ENCODE results near the gene RPTOR. TPM values are rescaled to one million over a fixed set of nuclear protein-coding genes. Genes with fewer than 3 reads are reported as not detected.
"Not testable (repeated sequence)": the region's sequence is repeated elsewhere in the genome, so short reads cannot be mapped to it uniquely, and the experiment has no call there.

Gene RPTOR
- total RNA-seq, 1 experiment from 2014 or later = 27.0 TPM

DNA sequence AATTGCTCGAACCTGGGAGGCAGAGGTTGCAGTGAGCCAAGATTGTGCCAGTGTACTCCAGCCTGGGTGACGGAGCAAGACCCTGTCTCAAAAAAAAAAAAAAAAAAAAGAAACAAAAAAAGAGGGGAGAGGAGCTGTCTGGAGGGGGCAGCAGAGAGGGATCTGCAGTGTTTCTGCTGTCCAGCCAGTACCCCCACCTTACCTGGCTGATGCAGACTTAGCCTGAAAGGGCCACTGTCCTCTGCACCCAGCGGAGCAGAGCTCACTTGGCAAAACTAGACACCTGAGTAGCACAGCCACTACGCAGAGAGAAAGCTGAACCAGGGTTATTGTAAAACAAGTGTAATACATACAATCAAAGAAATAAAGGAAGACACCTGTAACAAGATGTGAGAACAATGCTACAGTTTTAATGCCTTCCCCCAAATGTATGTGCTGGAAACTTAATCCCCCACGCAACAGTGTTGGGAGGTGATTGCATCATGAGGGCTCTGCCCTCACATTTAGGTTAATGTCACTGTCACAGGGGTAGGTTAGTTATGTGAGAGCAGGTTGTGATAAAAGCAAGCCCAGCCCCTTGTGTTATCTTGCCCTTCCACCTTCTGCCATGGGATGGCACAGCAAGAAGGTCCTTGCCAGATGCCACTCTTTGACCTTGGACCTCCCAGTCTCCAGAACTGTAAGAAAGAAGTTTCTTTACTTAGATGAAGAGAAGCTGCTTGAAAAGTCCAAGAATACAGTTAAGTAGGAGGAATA is 211.2 kb downstream of the RPTOR start:
- Histone ChIP-seq H3K9me3 (replicated peaks) (no peaks in the 10 kb centered on the region), H3K4me3 (no peak overlapping the region), H3K36me3 (peaks cover 23% of the 10 kb centered on the region), H3K27me3 (replicated peaks) (no peaks in the 10 kb centered on the region), H3K4me1 (replicated peaks) (peaks cover 45% of the 10 kb centered on the region), H3K27ac (no peak overlapping the region)
- DNase-seq (ENCODE audit: low read depth in 1 of 2, low spot score in 2 of 2) = no peak

DNA sequence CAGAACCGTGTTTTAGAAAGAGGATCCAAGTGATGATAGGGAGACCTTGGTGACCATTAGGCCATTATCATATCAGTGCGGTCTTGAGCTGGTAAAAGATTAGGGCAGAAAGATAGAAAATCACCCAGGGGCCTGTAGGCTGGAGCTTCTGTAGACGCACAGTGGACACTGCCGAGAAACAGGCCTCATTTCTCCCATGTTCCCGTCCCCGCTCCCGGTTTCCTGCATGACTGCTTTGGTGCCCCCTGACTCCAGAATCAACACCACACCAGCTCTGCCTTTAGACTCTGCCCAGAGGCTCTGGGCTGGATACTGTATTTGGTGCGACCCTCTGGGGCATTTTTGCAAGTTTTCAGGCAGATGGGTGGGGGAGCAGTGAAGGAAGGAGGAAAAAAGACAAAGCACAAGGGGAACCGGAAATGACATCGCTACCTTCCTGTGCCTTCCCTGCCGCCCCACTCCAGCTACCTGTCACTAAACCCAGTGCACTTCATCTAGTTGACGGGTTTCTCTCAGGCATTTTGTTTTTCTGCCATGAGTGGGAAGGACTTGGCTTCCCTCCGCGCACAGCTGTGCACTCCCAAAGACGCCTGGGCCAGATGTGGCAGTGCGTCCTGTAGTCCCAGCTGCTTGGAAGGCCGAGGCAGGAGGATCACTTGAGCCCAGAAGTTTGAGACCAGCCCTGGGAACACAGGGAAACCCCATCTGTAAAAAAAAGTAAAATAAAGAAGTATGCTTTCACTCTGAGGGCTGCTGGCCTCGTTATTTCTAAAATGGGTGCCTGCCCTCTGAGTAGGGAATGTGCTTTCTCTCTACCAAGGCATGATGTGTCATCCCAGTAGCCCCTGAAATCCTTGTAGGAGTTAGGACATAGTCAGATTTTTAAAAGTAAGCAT is 214.1 kb downstream of the RPTOR start:
- DNase-seq (ENCODE audit: low read depth in 1 of 2, low spot score in 2 of 2) = peak in 1 of 2 experiments; percentile 43
- Histone ChIP-seq H3K36me3 (peaks cover 23% of the 10 kb centered on the region), H3K4me3 (no peak overlapping the region), H3K9me3 (replicated peaks) (no peaks in the 10 kb centered on the region), H3K27me3 (replicated peaks) (no peaks in the 10 kb centered on the region), H3K27ac (no peak overlapping the region), H3K4me1 (replicated peaks) (peaks cover 43% of the 10 kb centered on the region)

DNA sequence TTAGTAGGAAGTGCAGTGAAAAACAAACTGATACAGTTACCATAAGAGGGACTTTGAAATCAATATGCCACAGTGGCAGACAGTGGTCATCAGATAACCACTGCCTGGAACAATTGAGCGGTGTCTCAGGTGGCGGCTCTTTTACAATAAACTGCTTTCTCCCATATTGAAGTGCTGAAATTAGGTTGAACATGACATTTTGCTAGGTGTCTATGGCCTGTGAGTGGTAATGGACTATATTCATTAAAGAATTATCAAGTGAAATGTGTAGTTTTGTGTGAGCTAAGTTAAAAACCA is 214.7 kb downstream of the RPTOR start:
- Histone ChIP-seq H3K27me3 (replicated peaks) (no peaks in the 10 kb centered on the region), H3K27ac (no peak overlapping the region), H3K4me3 (no peak overlapping the region), H3K4me1 (replicated peaks) (peaks cover 43% of the 10 kb centered on the region), H3K9me3 (replicated peaks) (no peaks in the 10 kb centered on the region), H3K36me3 (peaks cover 19% of the 10 kb centered on the region)
- no peak for DNase-seq (ENCODE audit: low read depth in 1 of 2, low spot score in 2 of 2)

DNA sequence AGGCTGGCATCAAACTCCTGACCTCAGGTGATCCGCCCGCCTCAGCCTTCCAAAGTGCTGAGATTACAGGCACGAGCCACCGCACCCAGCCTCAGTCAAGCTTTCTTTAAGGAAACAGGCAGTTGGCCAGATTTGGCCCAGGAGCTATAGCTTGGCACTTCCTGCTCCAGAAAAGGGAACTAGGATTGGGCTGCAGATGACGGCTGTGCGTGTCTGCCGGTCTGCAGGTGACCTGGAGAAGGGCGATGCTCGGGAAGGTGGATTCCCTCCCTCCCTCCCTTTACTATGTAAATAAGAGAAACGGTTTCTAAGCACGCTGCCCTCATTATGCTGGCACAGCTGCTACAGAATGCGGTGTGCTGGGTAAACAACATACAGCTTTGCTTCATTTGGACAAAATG is 215.9 kb downstream of the RPTOR start:
- H3K27ac ChIP-seq = peak overlapping the region; percentile 69; the same call in 1 of the 2 replicates
- H3K36me3 ChIP-seq = peaks cover 8% of the 10 kb centered on the region; the same call in 1 of the 2 replicates
- H3K27me3 ChIP-seq (replicated peaks) = no peaks in the 10 kb centered on the region
- peak; percentile 35 to 44 for DNase-seq (ENCODE audit: low read depth in 1 of 2, low spot score in 2 of 2)
- H3K4me1 ChIP-seq (replicated peaks) = peaks cover 43% of the 10 kb centered on the region
- H3K4me3 ChIP-seq = no peak overlapping the region
- H3K9me3 ChIP-seq (replicated peaks) = no peaks in the 10 kb centered on the region

DNA sequence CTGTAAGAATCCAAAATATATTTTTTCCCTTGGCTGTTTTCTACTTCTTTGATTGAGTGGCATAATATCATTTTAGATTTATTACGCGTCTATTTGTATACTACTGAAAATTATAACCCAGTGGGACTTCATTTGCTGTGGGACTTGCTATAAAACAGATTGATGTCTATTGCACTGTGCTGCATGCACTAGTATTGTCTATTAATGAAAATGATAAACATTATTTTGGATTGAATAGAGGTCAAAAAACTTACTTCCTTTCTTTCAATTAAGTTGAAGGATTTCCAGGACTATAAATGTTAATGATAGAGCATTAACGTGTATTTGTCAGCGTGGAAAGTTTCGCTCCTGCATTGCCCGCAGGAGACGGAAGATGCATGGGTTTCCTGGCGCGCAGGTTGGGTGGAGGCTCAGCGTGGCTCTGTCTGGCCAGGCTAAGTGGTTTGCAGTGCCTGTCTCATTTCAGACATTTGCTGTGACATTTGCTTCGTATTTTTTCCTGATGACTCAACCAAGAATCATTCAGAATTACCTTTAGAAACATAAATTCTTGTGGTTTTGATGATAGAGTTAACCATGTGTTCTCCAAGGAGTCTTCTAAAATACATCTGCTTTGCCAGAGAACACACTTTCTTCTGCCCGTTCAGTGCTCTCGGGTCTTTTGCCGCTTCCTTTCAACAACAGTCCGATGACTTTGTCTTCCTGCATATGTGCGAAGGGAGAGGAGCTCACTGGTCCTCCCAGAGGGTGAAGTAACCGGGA is 216.7 kb downstream of the RPTOR start:
- Histone ChIP-seq H3K36me3 (0 out of 2 replicates have a peak, but pooled peaks cover 2% of the 10 kb centered on the region), H3K4me3 (no peak overlapping the region), H3K9me3 (replicated peaks) (no peaks in the 10 kb centered on the region), H3K4me1 (replicated peaks) (peaks cover 43% of the 10 kb centered on the region), H3K27me3 (replicated peaks) (no peaks in the 10 kb centered on the region), H3K27ac (peak overlapping the region; percentile 69)
- peak; percentile 80 to 92 for DNase-seq (ENCODE audit: low read depth in 1 of 2, low spot score in 2 of 2)

DNA sequence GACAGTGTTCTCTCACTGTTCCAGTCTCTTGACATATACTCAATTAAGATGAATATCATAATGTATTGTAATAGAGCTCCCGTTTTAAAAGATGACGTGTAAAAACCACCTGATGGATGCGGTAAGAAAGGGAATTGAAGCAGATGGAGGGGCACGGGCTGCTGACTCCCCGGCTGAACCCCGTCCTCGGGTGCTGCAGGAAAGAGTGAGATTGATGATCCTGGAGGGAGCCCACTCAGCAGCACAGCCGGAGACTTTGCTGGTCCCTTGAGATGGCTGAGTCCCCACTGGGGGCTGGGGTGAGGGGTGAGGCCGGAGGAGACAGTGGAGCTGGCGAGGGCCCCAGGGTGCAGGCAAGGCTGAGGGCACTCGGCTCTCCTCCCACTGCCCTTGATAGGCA is 217.4 kb downstream of the RPTOR start:
- H3K36me3 ChIP-seq = no peaks in the 10 kb centered on the region
- H3K27ac ChIP-seq = peak overlapping the region; percentile 69
- DNase-seq (ENCODE audit: low read depth in 1 of 2, low spot score in 2 of 2) = peak in 1 of 2 experiments; percentile 44
- no peaks in the 10 kb centered on the region for H3K9me3 ChIP-seq (replicated peaks)
- H3K27me3 ChIP-seq (replicated peaks) = no peaks in the 10 kb centered on the region
- no peak overlapping the region for H3K4me3 ChIP-seq
- peaks cover 43% of the 10 kb centered on the region for H3K4me1 ChIP-seq (replicated peaks)

DNA sequence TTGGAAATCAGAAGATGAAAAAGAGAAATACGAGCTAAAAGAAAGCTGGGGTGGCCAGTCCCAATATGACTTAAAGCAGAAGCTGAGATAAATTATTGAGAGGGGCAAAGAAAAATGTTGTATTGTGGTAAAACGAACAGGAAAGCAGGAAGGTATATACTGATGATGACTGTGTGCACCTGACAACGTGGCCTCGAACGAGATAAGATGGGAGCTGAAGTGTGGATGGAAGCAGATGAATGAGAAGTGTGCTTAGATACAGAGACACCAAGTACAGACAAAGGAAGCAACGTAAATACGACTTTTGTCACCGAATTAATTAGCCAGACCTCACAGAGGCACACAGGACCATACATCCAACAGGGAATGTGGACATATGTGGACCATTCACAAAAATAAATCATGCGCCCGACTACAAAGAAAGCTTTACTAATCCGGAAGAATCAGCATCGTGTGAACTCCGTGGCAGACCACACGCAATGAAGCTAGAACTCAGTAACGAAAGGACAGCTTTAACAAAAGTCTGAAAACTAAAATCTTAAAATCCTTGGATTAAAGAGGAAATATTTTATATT is 218.7 kb downstream of the RPTOR start:
- Histone ChIP-seq H3K36me3 (0 out of 2 replicates have a peak, but pooled peaks cover 2% of the 10 kb centered on the region), H3K4me1 (replicated peaks) (peaks cover 43% of the 10 kb centered on the region), H3K9me3 (replicated peaks) (no peaks in the 10 kb centered on the region), H3K27ac (no peak overlapping the region), H3K4me3 (no peak overlapping the region), H3K27me3 (replicated peaks) (no peaks in the 10 kb centered on the region)
- peak; percentile 28 to 33 for DNase-seq (ENCODE audit: low read depth in 1 of 2, low spot score in 2 of 2)

DNA sequence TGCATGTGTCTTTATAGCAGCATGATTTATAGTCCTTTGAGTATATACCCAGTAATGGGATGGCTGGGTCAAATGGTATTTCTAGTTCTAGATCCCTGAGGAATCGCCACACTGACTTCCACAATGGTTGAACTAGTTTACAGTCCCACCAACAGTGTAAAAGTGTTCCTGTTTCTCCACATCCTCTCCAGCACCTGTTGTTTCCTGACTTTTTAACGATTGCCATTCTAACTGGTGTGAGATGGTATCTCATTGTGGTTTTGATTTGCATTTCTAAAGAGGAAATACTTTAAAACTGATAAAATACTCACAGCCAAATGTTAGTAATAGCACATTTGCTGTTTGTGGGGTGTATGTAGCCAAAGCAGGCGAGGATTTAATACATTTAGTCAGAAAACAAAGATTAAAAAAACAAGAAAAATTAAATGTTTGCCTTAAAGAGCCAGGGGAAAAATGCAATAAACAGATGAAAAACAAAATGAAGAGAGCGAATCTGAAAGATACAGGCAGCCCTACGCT is 220.0 kb downstream of the RPTOR start:
- DNase-seq (ENCODE audit: low read depth in 1 of 2, low spot score in 2 of 2); H3K27me3 ChIP-seq (replicated peaks); H3K27ac ChIP-seq; H3K4me3 ChIP-seq; H3K36me3 ChIP-seq; H3K9me3 ChIP-seq (replicated peaks): not testable (repeated sequence)
- peaks cover 34% of the 10 kb centered on the region for H3K4me1 ChIP-seq (replicated peaks)

DNA sequence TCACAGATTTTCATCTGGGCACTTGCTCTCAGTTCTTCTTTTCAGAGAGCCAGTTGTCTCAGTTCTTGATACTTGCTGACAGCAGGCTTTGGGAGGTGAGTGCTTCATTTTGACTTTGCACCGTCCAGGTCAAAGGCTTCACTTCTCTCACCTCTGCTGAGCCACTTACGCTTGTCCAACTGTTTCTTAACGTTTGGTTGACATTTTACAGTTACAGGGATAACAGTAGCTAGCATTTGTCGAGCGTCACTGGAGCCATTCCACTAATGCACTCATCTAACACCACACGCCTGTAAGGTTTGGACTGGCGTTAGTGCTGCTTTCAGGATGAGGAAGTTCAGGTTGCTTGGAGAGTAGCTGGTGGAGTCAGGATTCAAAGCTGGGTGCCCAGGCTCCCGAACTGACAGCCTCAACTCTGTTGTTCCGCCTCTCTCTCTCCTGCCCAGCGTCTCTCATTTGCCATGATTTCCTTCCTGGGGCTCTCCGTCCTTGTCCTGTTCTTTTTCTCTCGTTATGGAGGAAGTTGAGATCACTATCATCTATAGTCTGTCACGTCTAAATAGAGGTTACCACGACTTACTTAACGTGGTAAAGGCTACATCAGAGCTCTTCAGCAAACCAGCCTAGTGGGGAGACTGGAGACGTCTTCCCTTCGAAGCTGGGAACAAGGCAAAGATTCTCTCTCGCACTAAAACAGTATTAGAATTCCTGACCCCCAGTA is 220.8 kb downstream of the RPTOR start:
- no peaks in the 10 kb centered on the region for H3K27me3 ChIP-seq (replicated peaks)
- peaks cover 4% of the 10 kb centered on the region for H3K36me3 ChIP-seq
- H3K9me3 ChIP-seq (replicated peaks) = no peaks in the 10 kb centered on the region
- no peak overlapping the region for H3K4me3 ChIP-seq
- H3K4me1 ChIP-seq (replicated peaks) = peaks cover 27% of the 10 kb centered on the region
- no peak for DNase-seq (ENCODE audit: low read depth in 1 of 2, low spot score in 2 of 2)
- H3K27ac ChIP-seq = no peak overlapping the region

DNA sequence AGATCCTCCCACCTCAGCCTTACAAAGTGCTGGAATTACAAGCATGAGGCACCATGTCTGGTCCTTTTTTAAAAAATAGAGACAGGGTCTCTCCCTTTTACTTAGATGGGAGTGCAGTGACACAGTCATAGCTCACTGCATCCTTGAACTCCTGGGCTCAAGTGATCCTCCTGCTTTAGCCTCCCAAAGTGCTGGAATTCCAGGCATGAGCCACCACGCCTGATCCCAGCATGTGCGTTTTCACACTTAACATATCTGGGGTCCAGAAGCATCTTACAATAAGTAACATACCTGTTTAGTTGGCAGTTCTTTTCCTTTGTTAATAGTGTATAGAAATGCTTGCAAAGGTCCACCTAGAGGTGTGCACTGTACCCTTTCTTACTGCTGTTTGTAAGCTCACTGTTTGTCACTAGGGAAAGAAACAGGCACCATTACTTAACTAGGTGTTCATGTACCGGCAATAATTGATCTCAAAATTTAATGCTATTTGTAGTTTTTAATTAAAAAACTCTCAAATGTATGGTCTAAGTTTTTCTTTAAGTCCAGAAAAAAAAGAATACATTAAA is 221.7 kb downstream of the RPTOR start:
- H3K9me3 ChIP-seq (replicated peaks) = no peaks in the 10 kb centered on the region
- peak in 1 of 2 experiments; percentile 28 for DNase-seq (ENCODE audit: low read depth in 1 of 2, low spot score in 2 of 2)
- H3K27ac ChIP-seq = no peak overlapping the region
- peaks cover 18% of the 10 kb centered on the region for H3K4me1 ChIP-seq (replicated peaks)
- no peaks in the 10 kb centered on the region for H3K27me3 ChIP-seq (replicated peaks)
- H3K4me3 ChIP-seq = no peak overlapping the region
- H3K36me3 ChIP-seq = peaks cover 12% of the 10 kb centered on the region

DNA sequence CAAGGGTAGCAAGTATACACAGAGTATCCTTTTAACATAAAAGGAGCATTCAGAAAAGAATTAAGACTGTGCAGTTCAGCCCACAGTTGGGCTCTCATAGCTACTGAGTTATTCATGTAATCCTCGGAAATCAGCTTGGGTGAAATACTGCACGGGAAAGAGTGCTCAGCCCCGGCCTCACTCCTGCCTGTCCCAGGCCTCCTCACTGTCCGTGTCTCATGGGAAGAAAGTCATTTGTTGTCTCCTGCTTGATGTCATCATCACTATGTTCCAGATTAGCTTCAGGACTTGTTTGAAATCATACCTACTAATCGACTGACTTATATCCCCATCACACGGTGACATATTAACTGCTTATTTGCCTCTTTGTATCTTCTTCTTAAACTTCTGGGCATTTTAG is 223.8 kb downstream of the RPTOR start:
- no peaks in the 10 kb centered on the region for H3K27me3 ChIP-seq (replicated peaks)
- H3K4me3 ChIP-seq = no peak overlapping the region
- peaks cover 10% of the 10 kb centered on the region for H3K4me1 ChIP-seq (replicated peaks)
- no peak for DNase-seq (ENCODE audit: low read depth in 1 of 2, low spot score in 2 of 2)
- H3K36me3 ChIP-seq = peaks cover 12% of the 10 kb centered on the region
- H3K27ac ChIP-seq = no peak overlapping the region
- H3K9me3 ChIP-seq (replicated peaks) = no peaks in the 10 kb centered on the region

DNA sequence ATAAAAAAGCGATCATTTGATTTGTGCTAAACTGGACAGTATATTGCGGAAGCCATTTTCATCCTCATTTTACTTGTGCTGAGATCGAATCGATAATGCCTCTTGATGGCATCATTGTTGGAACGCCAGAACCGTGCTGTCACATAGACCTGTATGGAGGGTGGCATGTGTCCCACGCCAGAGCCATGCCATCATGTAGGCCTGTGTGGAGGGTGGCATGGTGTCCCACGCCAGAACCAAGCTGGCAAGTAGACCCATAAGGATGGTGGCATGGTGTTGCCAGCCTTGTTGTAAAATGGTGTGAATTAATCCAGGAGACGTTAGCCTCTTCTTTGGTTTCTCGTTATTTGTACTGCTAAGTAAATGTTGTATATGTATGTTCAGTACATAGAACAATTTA is 224.3 kb downstream of the RPTOR start:
- no peaks in the 10 kb centered on the region for H3K27me3 ChIP-seq (replicated peaks)
- DNase-seq (ENCODE audit: low read depth in 1 of 2, low spot score in 2 of 2) = peak in 1 of 2 experiments; percentile 34
- no peaks in the 10 kb centered on the region for H3K9me3 ChIP-seq (replicated peaks)
- peaks cover 12% of the 10 kb centered on the region for H3K36me3 ChIP-seq
- no peak overlapping the region for H3K4me3 ChIP-seq
- H3K4me1 ChIP-seq (replicated peaks) = peaks cover 15% of the 10 kb centered on the region
- H3K27ac ChIP-seq = no peak overlapping the region

All from SJSA1 (cell line).